ENCODE results near the gene TMBIM4.

Gene TMBIM4

GRCh38 chr12:66162701-66163100 is 7.1 kb downstream of the TMBIM4 start:
- H3K27me3 ChIP-seq (ENCODE audit: low read length), result no peaks in the 10 kb centered on the region
- H3K9me3 ChIP-seq (ENCODE audit: insufficient read depth, low read length), result no peaks in the 10 kb centered on the region; the same call in 1 of the 2 replicates
- no peaks in the 10 kb centered on the region for H3F3A ChIP-seq (ENCODE audit: insufficient read depth)
- no peaks in the 10 kb centered on the region for H4K20me1 ChIP-seq (ENCODE audit: low read depth, low read length)
- no peak for TF ChIP-seq EZH2phosphoT487 (conservative IDR thresholded peaks at IDR 0.05; ENCODE audit: low read length)
- no peak for TF ChIP-seq CTCF (IDR thresholded peaks at IDR 0.05; ENCODE audit: insufficient read depth, low read length, poor library complexity, severe bottlenecking)
- H3K4me2 ChIP-seq (ENCODE audit: low read depth, low read length, poor library complexity, severe bottlenecking), result no peak overlapping the region
- no peak overlapping the region for H3K4me3 ChIP-seq (ENCODE audit: insufficient read depth, low read length, poor library complexity, severe bottlenecking)
- H3K27ac ChIP-seq (ENCODE audit: low read depth, low read length), result no peak overlapping the region
- H3K9ac ChIP-seq (ENCODE audit: low read length), result no peak overlapping the region
- H3K9me2 ChIP-seq (replicated peaks; ENCODE audit: insufficient read depth, low read length), result no peaks in the 10 kb centered on the region
- H3K36me3 ChIP-seq (ENCODE audit: low read length), result peaks cover 34% of the 10 kb centered on the region
- H3K79me2 ChIP-seq (ENCODE audit: insufficient read depth, low read length), result peaks cover 96% of the 10 kb centered on the region
- H2AFZ ChIP-seq (ENCODE audit: low read depth, low read length, severe bottlenecking), result no peak overlapping the region

DNA sequence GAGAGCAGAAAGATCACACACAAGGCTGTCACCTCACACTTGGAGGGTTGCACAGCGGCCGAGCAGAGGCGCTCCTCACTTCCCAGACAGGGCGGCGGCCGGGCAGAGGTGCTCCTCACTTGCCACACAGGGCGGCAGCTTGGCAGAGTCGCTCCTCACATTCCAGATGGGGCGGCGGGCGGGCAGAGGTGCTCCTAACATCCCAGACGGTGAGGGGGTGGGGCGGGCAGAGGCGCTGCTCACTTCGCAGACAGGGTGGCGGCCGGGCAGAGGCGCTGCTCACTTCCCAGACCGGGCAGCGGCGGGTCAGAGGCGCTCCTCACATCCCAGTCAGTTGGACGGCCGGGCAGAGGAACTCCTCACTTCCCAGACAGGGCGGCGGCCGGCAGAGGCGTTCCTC is 9.1 kb downstream of the TMBIM4 start:
- H3K9me3 ChIP-seq (ENCODE audit: insufficient read depth, low read length), result no peaks in the 10 kb centered on the region; the same call in 1 of the 2 replicates
- H3K9ac ChIP-seq (ENCODE audit: low read length), result no peak overlapping the region
- no peaks in the 10 kb centered on the region for H3K9me2 ChIP-seq (replicated peaks; ENCODE audit: insufficient read depth, low read length)
- no peak for TF ChIP-seq EZH2phosphoT487 (conservative IDR thresholded peaks at IDR 0.05; ENCODE audit: low read length)
- TF ChIP-seq CTCF (IDR thresholded peaks at IDR 0.05; ENCODE audit: insufficient read depth, low read length, poor library complexity, severe bottlenecking), result no peak
- H3K27ac ChIP-seq (ENCODE audit: low read depth, low read length), result no peak overlapping the region
- H3K4me2 ChIP-seq (ENCODE audit: low read depth, low read length, poor library complexity, severe bottlenecking), result no peak overlapping the region
- peaks cover 96% of the 10 kb centered on the region for H3K79me2 ChIP-seq (ENCODE audit: insufficient read depth, low read length)
- H4K20me1 ChIP-seq (ENCODE audit: low read depth, low read length), result no peaks in the 10 kb centered on the region
- no peaks in the 10 kb centered on the region for H3F3A ChIP-seq (ENCODE audit: insufficient read depth)
- H3K36me3 ChIP-seq (ENCODE audit: low read length), result peaks cover 15% of the 10 kb centered on the region
- no peak overlapping the region for H2AFZ ChIP-seq (ENCODE audit: low read depth, low read length, severe bottlenecking)
- H3K27me3 ChIP-seq (ENCODE audit: low read length), result no peaks in the 10 kb centered on the region
- no peak overlapping the region for H3K4me3 ChIP-seq (ENCODE audit: insufficient read depth, low read length, poor library complexity, severe bottlenecking)

- Histone ChIP-seq H4K20me1 (ENCODE audit: low read depth, low read length) (no peaks in the 10 kb centered on the region), H3F3A (ENCODE audit: insufficient read depth) (no peaks in the 10 kb centered on the region), H3K9me2 (replicated peaks; ENCODE audit: insufficient read depth, low read length) (no peaks in the 10 kb centered on the region), H3K4me3 (ENCODE audit: insufficient read depth, low read length, poor library complexity, severe bottlenecking) (no peak overlapping the region), H3K9ac (ENCODE audit: low read length) (no peak overlapping the region), H2AFZ (ENCODE audit: low read depth, low read length, severe bottlenecking) (no peak overlapping the region), H3K79me2 (ENCODE audit: insufficient read depth, low read length) (peaks cover 92% of the 10 kb centered on the region), H3K36me3 (ENCODE audit: low read length) (peaks cover 5% of the 10 kb centered on the region; the same call in 1 of the 2 replicates), H3K27ac (ENCODE audit: low read depth, low read length) (no peak overlapping the region), H3K9me3 (ENCODE audit: insufficient read depth, low read length) (no peaks in the 10 kb centered on the region), H3K4me2 (ENCODE audit: low read depth, low read length, poor library complexity, severe bottlenecking) (no peak overlapping the region), H3K27me3 (ENCODE audit: low read length) (no peaks in the 10 kb centered on the region)
- no peak for TF ChIP-seq CTCF (IDR thresholded peaks at IDR 0.05; ENCODE audit: insufficient read depth, low read length, poor library complexity, severe bottlenecking)
- TF ChIP-seq EZH2phosphoT487 (conservative IDR thresholded peaks at IDR 0.05; ENCODE audit: low read length), result no peak
These were observed 10.7 kb downstream of the TMBIM4 start for GRCh38 chr12:66159123-66159522.
